NT2/D1 (cell line): Measurements from ENCODE around the gene HCAR1.
"Not testable (repeated sequence)": the region's sequence is repeated elsewhere in the genome, so short reads cannot be mapped to it uniquely, and the experiment has no call there.

Source experiments
- DNase-seq: peaks from one replicate; pipeline ENCODE4 v3.0.0-alpha.2; 2011; ENCODE audit warnings: low read depth, low spot score
- H3K27me3 ChIP-seq: 2 replicates; pipeline ENCODE4 v1.6.0; 2011; ENCODE audit warnings: mild to moderate bottlenecking; ENCODE audit not compliant: insufficient read length, insufficient read depth
- H3K36me3 ChIP-seq: 2 replicates; pipeline ENCODE4 v1.6.1; 2011; ENCODE audit warnings: mild to moderate bottlenecking, low read length, mixed read lengths; ENCODE audit not compliant: insufficient read depth, insufficient read length
- H3K4me1 ChIP-seq: 2 replicates; pipeline ENCODE4 v1.5.1; 2011; ENCODE audit not compliant: insufficient read depth, insufficient read length
- H3K4me3 ChIP-seq: 2 replicates; pipeline ENCODE4 v1.5.1; 2011; ENCODE audit warnings: low read depth; ENCODE audit not compliant: insufficient read length
- H3K9ac ChIP-seq: 2 replicates; pipeline ENCODE4 v1.6.0; 2011; ENCODE audit warnings: low read depth; ENCODE audit not compliant: insufficient read length
- H3K9me3 ChIP-seq: 2 replicates; pipeline ENCODE4 v1.5.1; 2011; ENCODE audit warnings: mild to moderate bottlenecking, low read length; ENCODE audit not compliant: insufficient read depth

HCAR1 gene

DNA sequence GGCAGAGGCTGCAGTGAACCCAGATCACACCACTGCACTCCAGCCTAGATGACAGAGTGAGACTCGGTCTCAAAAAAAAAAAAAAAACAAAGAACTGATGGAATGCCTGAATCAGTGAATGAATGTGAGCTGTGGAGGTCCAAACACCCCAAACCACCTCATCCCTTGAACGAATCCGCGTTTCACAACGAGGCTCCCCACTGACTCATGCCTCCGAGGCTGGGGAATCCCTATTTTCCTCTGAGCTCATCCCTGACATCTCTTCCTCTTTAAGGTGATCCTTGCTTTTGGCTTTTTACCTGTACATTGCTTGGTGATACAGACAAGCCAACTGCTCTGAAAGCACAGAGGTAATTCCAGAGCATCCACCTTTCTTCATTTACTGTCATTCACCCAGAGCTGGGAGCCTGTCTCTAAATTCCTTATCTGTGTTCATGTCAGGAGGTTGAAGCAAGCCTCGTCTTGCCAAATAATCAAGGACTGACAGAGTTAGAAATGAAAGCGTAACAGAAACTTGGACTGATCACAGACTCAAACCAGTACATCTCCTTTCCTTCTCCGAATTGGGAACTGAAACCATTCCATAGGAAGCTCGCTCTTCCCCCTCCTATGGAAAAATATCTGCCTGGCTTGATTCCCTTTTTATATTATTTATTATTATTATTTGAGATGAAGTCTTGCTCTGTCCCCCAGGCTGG lies 17.0 kb downstream of the HCAR1 start:
- not testable (repeated sequence) for H3K27me3 ChIP-seq

DNA sequence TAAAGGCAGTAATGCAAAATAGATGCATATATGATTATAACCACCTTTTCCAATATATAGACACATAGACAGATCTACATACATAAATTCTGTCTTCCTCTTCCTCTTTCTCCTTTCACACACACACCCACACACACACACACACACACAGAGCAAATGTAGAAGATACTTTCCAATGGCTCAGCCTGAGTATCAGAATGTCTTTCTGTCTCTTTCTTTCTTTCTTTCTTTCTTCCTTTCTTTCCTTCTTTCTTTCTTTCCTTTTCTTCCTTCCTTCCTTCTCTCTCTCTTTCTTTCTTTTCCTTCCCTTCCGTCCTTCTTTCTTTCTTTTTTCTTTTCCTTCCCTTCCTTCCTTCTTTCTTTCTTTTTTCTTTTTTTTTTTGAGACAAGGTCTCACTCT lies 19.4 kb downstream of the HCAR1 start:
- not testable (repeated sequence) for DNase-seq, H3K36me3 ChIP-seq, H3K27me3 ChIP-seq, H3K4me3 ChIP-seq, H3K9ac ChIP-seq, H3K9me3 ChIP-seq, H3K4me1 ChIP-seq

More for the DNA sequence above, 17.0 kb downstream of the HCAR1 start:
- not testable (repeated sequence) for DNase-seq, H3K4me3 ChIP-seq, H3K9me3 ChIP-seq, H3K9ac ChIP-seq, H3K4me1 ChIP-seq, H3K36me3 ChIP-seq

- not testable (repeated sequence) for H3K4me1 ChIP-seq, H3K36me3 ChIP-seq, H3K27me3 ChIP-seq, H3K9me3 ChIP-seq, H3K4me3 ChIP-seq, H3K9ac ChIP-seq, DNase-seq
Observed at GRCh38 chr12:122710341-122710740, 20.3 kb downstream of the HCAR1 start.

DNA sequence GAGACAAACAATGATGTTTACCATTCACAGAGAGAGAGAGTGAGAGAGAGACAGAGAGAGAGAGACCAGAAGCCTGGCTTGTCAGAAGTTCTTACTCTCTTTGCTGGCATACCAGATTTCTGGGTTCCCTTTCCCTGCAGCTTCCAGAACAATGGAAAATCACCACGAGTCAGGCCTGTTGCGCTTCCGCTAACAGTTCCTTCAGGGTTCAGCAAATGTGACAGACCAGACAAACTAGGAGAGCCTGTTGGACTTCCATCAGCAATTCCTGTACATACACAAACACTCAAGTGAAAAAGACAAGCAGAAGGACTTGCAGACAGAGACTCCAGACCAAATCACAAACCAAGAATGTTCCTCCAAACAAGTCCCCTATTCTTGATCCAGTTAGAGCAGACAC lies 21.4 kb downstream of the HCAR1 start:
- not testable (repeated sequence) for H3K9ac ChIP-seq

DNA sequence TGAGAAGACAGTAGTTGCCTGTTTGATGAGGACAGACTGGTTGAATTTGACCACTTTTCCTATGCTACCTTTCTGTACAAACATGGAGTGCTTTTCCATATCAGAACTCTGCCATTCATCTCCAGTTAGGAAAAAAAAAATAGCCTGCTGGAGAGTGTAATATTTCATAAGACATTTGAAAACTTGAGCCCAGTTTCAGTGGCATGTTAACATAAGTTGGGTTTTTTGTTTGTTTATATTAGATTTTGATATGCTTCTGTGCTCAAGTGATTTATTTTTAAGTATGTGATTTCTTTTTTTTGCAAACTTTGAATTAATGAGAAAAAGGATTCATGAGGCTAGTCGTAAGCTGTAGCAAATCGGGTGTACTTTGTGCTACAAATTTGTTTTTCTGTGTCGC lies 26.8 kb downstream of the HCAR1 start:
- not testable (repeated sequence) for DNase-seq, H3K4me1 ChIP-seq, H3K9ac ChIP-seq, H3K4me3 ChIP-seq, H3K27me3 ChIP-seq, H3K36me3 ChIP-seq, H3K9me3 ChIP-seq

More for the DNA sequence above, 21.4 kb downstream of the HCAR1 start:
- not testable (repeated sequence) for H3K4me1 ChIP-seq, H3K9me3 ChIP-seq, DNase-seq, H3K27me3 ChIP-seq, H3K4me3 ChIP-seq, H3K36me3 ChIP-seq

- not testable (repeated sequence) for H3K4me1 ChIP-seq, H3K9ac ChIP-seq, H3K36me3 ChIP-seq, H3K27me3 ChIP-seq, H3K9me3 ChIP-seq, DNase-seq, H3K4me3 ChIP-seq
Observed at GRCh38 chr12:122702890-122703611, 27.6 kb downstream of the HCAR1 start, which contains the start of gene HCAR2. TSS of gene HCAR2 (minus strand) at chr12:122703357. CDS start at chr12:122703283, 74 bp downstream.

DNA sequence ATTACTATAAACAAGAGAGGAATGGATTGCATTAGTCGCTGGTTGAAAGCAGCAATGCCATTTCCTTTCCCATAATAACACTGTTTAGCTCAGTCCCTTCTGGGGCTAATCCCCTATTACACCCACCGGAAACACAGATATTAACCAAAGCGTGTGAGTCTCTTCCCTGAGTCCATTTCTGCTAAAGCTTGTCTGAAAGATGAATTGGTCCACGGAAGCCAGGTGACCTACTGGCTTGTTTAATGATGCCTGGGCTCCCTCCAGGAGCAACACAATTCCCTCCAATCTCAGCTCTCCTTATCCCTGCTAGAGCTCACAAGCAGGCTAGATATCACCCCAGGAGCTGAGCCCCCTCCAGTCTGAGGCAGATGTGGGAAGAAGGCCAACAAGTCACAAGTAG lies 29.2 kb downstream of the HCAR1 start:
- DNase-seq, H3K27me3 ChIP-seq, H3K9ac ChIP-seq, H3K4me1 ChIP-seq, H3K36me3 ChIP-seq, H3K4me3 ChIP-seq, H3K9me3 ChIP-seq: not testable (repeated sequence)

DNA sequence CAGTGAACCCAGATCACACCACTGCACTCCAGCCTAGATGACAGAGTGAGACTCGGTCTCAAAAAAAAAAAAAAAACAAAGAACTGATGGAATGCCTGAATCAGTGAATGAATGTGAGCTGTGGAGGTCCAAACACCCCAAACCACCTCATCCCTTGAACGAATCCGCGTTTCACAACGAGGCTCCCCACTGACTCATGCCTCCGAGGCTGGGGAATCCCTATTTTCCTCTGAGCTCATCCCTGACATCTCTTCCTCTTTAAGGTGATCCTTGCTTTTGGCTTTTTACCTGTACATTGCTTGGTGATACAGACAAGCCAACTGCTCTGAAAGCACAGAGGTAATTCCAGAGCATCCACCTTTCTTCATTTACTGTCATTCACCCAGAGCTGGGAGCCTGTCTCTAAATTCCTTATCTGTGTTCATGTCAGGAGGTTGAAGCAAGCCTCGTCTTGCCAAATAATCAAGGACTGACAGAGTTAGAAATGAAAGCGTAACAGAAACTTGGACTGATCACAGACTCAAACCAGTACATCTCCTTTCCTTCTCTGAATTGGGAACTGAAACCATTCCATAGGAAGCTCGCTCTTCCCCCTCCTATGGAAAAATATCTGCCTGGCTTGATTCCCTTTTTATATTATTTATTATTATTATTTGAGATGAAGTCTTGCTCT lies 30.5 kb downstream of the HCAR1 start:
- not testable (repeated sequence) for H3K9ac ChIP-seq, H3K27me3 ChIP-seq, H3K4me1 ChIP-seq, H3K36me3 ChIP-seq, DNase-seq, H3K4me3 ChIP-seq, H3K9me3 ChIP-seq

- H3K9me3 ChIP-seq = not testable (repeated sequence)
Observed at GRCh38 chr12:122696922-122697321, 33.7 kb downstream of the HCAR1 start.

More at GRCh38 chr12:122696922-122697321, 33.7 kb downstream of the HCAR1 start:
- H3K36me3 ChIP-seq, H3K4me3 ChIP-seq, H3K4me1 ChIP-seq, H3K9ac ChIP-seq, DNase-seq, H3K27me3 ChIP-seq: not testable (repeated sequence)
